ENCODE measurements around the gene PSMD9. TPM values are rescaled to one million over a fixed set of nuclear protein-coding genes. Genes with fewer than 3 reads are reported as not detected.

PSMD9 gene
- total and polyA plus RNA-seq, 7 donors, result 28.5 to 108 (median 91.4) TPM

DNA sequence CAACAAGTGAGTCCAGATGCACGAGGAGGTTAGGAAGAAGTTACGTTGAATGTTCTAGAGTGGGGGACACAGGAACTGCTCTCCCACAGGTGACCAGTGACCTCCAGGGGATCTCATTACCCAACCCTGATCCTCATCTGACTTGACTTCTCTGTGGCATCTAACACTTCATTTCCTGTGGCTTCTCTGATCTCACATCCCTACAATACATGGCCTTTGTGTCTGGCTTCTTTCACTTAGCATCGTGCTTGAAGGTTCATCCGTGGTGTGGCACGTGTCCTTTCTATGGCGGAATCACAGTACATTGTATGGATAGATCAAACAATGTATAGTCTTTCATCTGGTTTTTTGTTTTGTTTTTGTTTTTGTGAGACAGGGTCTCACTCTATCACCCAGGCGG lies 49.1 kb downstream of the PSMD9 start:
- no peak overlapping the region for H3K4me3 ChIP-seq
- no peaks in the 10 kb centered on the region for H3K4me1 ChIP-seq
- DNase-seq, result no peak
- H3K27ac ChIP-seq, result no peak overlapping the region
- H3K27me3 ChIP-seq, result no peaks in the 10 kb centered on the region
- WGBS, 2 donors, result 79 to 95% methylated on average over 7 of the region's 7 CpGs
- no peak for TF ChIP-seq POLR2AphosphoS5 (IDR thresholded peaks at IDR 0.05)
- TF ChIP-seq, protein P1, sequence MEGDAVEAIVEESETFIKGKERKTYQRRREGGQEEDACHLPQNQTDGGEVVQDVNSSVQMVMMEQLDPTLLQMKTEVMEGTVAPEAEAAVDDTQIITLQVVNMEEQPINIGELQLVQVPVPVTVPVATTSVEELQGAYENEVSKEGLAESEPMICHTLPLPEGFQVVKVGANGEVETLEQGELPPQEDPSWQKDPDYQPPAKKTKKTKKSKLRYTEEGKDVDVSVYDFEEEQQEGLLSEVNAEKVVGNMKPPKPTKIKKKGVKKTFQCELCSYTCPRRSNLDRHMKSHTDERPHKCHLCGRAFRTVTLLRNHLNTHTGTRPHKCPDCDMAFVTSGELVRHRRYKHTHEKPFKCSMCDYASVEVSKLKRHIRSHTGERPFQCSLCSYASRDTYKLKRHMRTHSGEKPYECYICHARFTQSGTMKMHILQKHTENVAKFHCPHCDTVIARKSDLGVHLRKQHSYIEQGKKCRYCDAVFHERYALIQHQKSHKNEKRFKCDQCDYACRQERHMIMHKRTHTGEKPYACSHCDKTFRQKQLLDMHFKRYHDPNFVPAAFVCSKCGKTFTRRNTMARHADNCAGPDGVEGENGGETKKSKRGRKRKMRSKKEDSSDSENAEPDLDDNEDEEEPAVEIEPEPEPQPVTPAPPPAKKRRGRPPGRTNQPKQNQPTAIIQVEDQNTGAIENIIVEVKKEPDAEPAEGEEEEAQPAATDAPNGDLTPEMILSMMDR (IDR thresholded peaks at IDR 0.05), result no peak
- TF ChIP-seq POLR2A (IDR thresholded peaks at IDR 0.05), result no peak
- no peak for TF ChIP-seq EP300 (IDR thresholded peaks at IDR 0.05)
- no peaks in the 10 kb centered on the region for H3K36me3 ChIP-seq
- intact Hi-C loops (cut with DNase I), result no loop called here
- no peaks in the 10 kb centered on the region for H3K9me3 ChIP-seq

DNA sequence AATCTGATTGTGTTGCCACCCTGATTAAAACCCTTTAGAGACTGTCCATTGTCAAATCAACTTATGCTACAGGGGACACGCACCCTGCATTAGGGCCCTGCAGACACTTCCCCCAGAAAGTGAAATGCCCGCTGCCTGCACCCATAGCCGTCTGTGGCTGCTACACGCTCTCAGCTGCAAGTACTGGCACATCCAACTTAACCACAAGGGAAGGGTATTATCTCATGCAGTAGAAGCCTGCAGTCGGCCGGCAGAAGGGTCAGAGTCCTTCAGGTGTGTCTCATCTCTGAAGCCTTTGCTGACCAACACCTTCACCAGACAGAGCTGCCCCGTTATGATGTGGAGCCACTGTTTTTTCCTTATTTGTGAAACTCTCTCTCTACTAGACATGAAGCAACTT lies 50.6 kb downstream of the PSMD9 start:
- H3K4me3 ChIP-seq, result no peak overlapping the region
- no peak for DNase-seq
- H3K27me3 ChIP-seq, result no peaks in the 10 kb centered on the region
- H3K9me3 ChIP-seq, result no peaks in the 10 kb centered on the region
- 25 to 29% methylated on average over 7 of the region's 7 CpGs for WGBS, 2 donors
- no peaks in the 10 kb centered on the region for H3K36me3 ChIP-seq
- TF ChIP-seq EP300 (IDR thresholded peaks at IDR 0.05) (no peak), POLR2AphosphoS5 (IDR thresholded peaks at IDR 0.05) (no peak), POLR2A (IDR thresholded peaks at IDR 0.05) (no peak)
- TF ChIP-seq, protein P1 (IDR thresholded peaks at IDR 0.05), result no peak
- intact Hi-C loops (cut with DNase I), result no loop called here
- no peak overlapping the region for H3K27ac ChIP-seq
- no peaks in the 10 kb centered on the region for H3K4me1 ChIP-seq

DNA sequence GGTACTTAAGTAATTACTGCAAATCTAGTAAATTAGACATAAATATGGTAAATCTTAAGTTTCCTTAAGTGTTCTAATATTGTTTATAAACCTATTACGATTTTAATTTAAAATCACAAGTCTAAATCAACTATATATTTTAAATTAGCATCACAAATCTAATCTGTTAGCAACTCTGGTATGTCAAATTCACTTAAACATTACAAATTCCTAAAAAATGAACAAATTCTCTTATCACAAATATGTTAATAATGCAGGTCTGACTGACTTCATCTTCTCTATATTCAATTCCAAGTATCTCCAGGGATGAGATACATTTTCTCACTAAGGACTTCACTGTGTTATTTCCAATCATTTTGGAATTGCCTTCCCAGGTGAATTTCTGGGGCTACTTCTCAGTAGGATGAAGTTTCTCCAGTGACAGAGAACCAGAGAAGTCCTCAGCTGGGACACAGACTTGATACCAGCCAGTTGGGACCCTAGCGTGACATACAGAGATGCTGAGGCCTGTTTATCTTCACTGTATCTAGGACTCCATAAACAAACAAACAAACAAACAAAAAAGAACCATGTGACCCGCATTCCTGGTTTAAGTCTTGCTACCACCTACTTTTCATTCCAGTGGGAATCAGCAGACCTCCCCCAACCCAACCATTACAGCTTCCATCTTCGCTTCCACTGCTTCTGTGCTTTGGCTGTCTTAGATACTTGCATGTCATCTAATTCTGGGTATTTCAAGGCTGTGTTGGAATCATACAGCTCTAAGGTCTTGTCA lies 51.6 kb downstream of the PSMD9 start:
- TF ChIP-seq, protein P1 (IDR thresholded peaks at IDR 0.05), result no peak
- no peak for TF ChIP-seq EP300 (IDR thresholded peaks at IDR 0.05)
- TF ChIP-seq POLR2A (IDR thresholded peaks at IDR 0.05), result no peak
- no peak for TF ChIP-seq POLR2AphosphoS5 (IDR thresholded peaks at IDR 0.05)
- Histone ChIP-seq H3K4me3 (no peak overlapping the region), H3K27ac (no peak overlapping the region), H3K36me3 (no peaks in the 10 kb centered on the region), H3K4me1 (no peaks in the 10 kb centered on the region), H3K27me3 (no peaks in the 10 kb centered on the region), H3K9me3 (no peaks in the 10 kb centered on the region)
- DNase-seq, result no peak
- intact Hi-C loops (cut with DNase I), result no loop called here
- 82 to 90% methylated on average over 4 of the region's 4 CpGs for WGBS, 2 donors

DNA sequence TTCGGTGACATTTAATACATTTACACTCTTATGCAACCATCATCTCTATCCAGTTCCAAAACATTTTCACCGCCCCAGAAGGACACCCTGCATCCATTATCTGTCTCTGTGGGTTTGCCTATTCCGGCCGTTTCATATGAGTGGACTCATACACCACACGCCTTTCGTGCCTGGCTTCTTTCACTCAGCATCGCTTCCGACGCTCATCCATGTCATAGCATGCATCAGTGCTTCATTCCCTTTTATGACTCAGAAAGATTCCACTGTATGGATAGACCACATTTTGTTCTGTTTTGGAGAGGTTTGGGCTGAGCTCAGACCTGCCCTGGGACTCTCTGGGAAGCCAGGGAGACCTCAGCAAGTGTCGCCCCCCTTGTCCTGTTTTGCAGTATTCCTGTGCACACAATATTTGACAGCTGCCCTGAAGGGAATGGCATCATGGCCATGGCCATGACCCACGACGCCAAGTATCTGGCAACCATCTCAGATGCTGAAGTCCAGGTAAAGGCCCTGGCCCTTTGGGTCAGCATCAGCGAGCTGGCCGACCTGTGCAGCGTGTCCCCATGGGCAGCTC lies 53.6 kb downstream of the PSMD9 start:
- WGBS, 2 donors, result 96 to 97% methylated on average over 15 of the region's 15 CpGs
- H3K27me3 ChIP-seq, result no peaks in the 10 kb centered on the region
- no peak overlapping the region for H3K27ac ChIP-seq
- DNase-seq, result no peak
- TF ChIP-seq POLR2A (IDR thresholded peaks at IDR 0.05) (no peak), POLR2AphosphoS5 (IDR thresholded peaks at IDR 0.05) (no peak), EP300 (IDR thresholded peaks at IDR 0.05) (no peak)
- TF ChIP-seq, protein P1 (IDR thresholded peaks at IDR 0.05), result no peak
- no peaks in the 10 kb centered on the region for H3K36me3 ChIP-seq
- intact Hi-C loops (cut with DNase I), result no loop called here
- H3K9me3 ChIP-seq, result no peaks in the 10 kb centered on the region
- no peaks in the 10 kb centered on the region for H3K4me1 ChIP-seq
- H3K4me3 ChIP-seq, result no peak overlapping the region
